Astrocyte of the spinal cord (primary cell): ENCODE measurements around the gene NPSR1.

Experiments
- DNase-seq: peaks from one replicate; pipeline ENCODE4 v3.0.0; 2011; ENCODE audit warnings: low read depth, low spot score
- H3K4me3 ChIP-seq: 2 replicates; pipeline ENCODE4 v1.5.1; 2011; ENCODE audit warnings: low read depth, mild to moderate bottlenecking, low read length, moderate library complexity
- CTCF ChIP-seq: IDR thresholded peaks from 2 replicates; pipeline ENCODE4 v1.5.1; 2012; ENCODE audit warnings: low read depth, mild to moderate bottlenecking, low read length, inconsistent platforms
- in situ Hi-C: cut with HindIII; loops from 2 replicates; pipeline ENCODE4 v1.10.0; 2017; ENCODE audit warnings: low sequenced_read_pairs

Gene NPSR1

GRCh38 chr7:34889951-34890350 is 231.9 kb downstream of the NPSR1 start:
- no peak for TF ChIP-seq CTCF
- in situ Hi-C loops, result no loop called here
- no peak overlapping the region for H3K4me3 ChIP-seq
- no peak for DNase-seq

GRCh38 chr7:34895202-34895601 is 237.2 kb downstream of the NPSR1 start:
- DNase-seq, result no peak
- no peak overlapping the region for H3K4me3 ChIP-seq
- TF ChIP-seq CTCF, result no peak
- in situ Hi-C loops, result no loop called here
